ENCODE data around the gene RABAC1. TPM values are rescaled to one million over a fixed set of nuclear protein-coding genes. Genes with fewer than 3 reads are reported as not detected.
"Not testable (repeated sequence)": the region's sequence is repeated elsewhere in the genome, so short reads cannot be mapped to it uniquely, and the experiment has no call there.

RABAC1 gene
- total and polyA plus RNA-seq, 8 donors, result 53.1 to 186 (median 74.2) TPM

- DNase-seq (peak in 1 of 4 donors; percentile 6), ATAC-seq (no peak)
- Histone ChIP-seq H3K9me3 (no peaks in the 10 kb centered on the region), H3K27ac (no peak overlapping the region), H3K4me1 (peaks cover 0 to 13% of the 10 kb centered on the region in 2 donors), H3K4me3 (peak overlapping the region in 1 of 2 donors; percentile 45), H3K27me3 (peaks cover 40 to 99% of the 10 kb centered on the region in 2 donors), H3K36me3 (no peaks in the 10 kb centered on the region)
- no peak for TF ChIP-seq CTCF (IDR thresholded peaks at IDR 0.05)
- intact Hi-C loops (cut with DNase I), result no loop called here
Measured at GRCh38 chr19:41994521-41994971, 35.4 kb upstream of the RABAC1 start.

GRCh38 chr19:41993612-41994483, 34.7 kb upstream of the RABAC1 start, which contains the start of gene ATP1A3:
ATP1A3 (minus strand) TSS chr19:41994230; CDS start chr19:41994076, 154 bp downstream.
- Histone ChIP-seq H3K4me3 (peak within 1 kb of the TSS; percentile 19 to 45), H3K27me3 (peaks cover 34 to 92% of the 10 kb centered on the region in 2 donors), H3K9me3 (no peaks in the 10 kb centered on the region), H3K36me3 (no peaks in the 10 kb centered on the region), H3K27ac (no peak within 1 kb of the TSS), H3K4me1 (peaks cover 0 to 13% of the 10 kb centered on the region in 2 donors)
- peak in 3 of 4 donors; percentile 21 to 87 (median 37) for DNase-seq
- no peak for TF ChIP-seq CTCF (IDR thresholded peaks at IDR 0.05)
- peak; percentile 87 for ATAC-seq
- intact Hi-C loops (cut with DNase I), result no loop called here

- H3K4me3 ChIP-seq; intact Hi-C loops (cut with DNase I); ATAC-seq; H3K36me3 ChIP-seq; H3K27ac ChIP-seq; H3K9me3 ChIP-seq; H3K4me1 ChIP-seq: not testable (repeated sequence)
- H3K27me3 ChIP-seq, result peaks cover 17 to 74% of the 10 kb centered on the region in 2 donors
- DNase-seq, result peak in 1 of 4 donors; percentile 52
Measured at GRCh38 chr19:41991925-41992569, 32.9 kb upstream of the RABAC1 start.

- DNase-seq, result peak in 1 of 4 donors; percentile 62
- no peaks in the 10 kb centered on the region for H3K9me3 ChIP-seq
- no peak for TF ChIP-seq CTCF (IDR thresholded peaks at IDR 0.05)
- intact Hi-C loops (cut with DNase I), result no loop called here
- ATAC-seq, result no peak
- peaks cover 14 to 64% of the 10 kb centered on the region in 2 donors for H3K27me3 ChIP-seq
- no peak overlapping the region for H3K4me3 ChIP-seq
- no peak overlapping the region for H3K27ac ChIP-seq
- H3K36me3 ChIP-seq, result no peaks in the 10 kb centered on the region
- H3K4me1 ChIP-seq, result peaks cover 0 to 9% of the 10 kb centered on the region in 2 donors
Measured at GRCh38 chr19:41991025-41991424, 31.9 kb upstream of the RABAC1 start.

GRCh38 chr19:41990615-41991014, 31.5 kb upstream of the RABAC1 start:
- ATAC-seq (no peak), DNase-seq (no peak)
- H3K36me3 ChIP-seq, result no peaks in the 10 kb centered on the region
- TF ChIP-seq CTCF (IDR thresholded peaks at IDR 0.05), result no peak
- H3K4me1 ChIP-seq, result peaks cover 0 to 9% of the 10 kb centered on the region in 2 donors
- H3K27ac ChIP-seq, result no peak overlapping the region
- intact Hi-C loops (cut with DNase I), result no loop called here
- peaks cover 12 to 59% of the 10 kb centered on the region in 2 donors for H3K27me3 ChIP-seq
- no peaks in the 10 kb centered on the region for H3K9me3 ChIP-seq
- no peak overlapping the region for H3K4me3 ChIP-seq
